ENCODE data around the gene PTPRG.

Gene PTPRG

DNA sequence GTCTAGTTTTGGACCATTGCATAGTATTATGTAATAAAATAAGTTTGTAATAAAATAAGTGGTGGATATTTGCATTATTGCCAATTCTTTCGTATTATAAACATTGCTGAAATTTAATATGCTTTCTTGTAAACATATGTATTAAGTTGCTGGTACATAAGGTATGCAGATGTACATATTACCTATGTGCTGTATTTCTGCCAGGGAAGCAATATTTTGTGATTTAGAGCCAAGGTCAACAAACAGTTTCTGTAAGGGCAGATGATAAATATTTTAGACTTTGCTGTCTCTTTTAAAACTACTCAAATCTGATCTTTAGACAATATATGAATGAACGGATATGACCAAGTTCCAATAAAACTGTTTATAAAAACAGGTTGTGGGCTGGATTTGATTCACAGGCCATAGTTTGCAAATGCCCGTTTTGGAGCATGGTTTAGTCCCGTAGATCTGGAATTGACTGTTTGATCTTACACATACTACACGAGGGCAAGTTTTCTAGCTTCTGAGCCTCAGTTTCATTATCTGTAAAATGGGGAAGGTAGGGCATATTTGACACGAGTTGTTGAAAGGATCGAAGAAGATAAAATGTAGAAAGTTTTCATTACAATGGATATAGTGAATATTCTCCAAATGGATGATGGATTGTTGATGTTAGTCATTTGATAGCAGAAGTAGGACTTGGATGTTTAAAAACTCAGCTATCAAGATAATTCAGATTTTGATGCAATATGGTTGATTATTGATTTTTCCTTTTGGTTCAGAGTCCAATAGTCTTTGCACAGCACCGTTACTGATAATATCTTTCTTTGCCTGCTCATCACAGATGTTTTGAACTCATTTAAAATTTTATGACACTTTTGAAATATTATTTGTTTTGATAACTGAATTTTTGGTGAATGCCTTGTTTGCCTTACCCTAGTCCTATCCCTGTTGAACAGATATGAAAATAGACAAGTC is 417.4 kb downstream of the PTPRG start:
- no peak for DNase-seq

DNA sequence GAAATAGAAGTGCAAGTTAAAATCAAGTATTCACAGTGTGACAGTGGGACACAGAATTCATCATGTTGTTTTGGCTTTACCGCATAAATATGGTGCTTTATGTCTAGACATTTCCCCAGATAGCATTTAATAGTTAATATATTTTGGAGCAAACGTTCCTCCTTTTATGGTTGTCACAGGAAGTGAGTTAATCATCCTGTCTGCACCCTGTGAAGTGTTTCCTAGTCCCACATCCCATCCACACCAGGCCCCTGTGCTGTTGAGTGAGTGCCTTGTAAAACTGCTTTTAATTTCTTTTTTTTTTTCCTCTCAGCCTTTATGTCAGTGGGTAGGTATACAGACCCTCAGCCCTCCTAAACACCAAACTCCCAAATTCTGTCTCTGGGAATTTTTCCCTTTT is 418.3 kb downstream of the PTPRG start:
- DNase-seq = no peak

- DNase-seq = no peak
Measured at GRCh38 chr3:61980041-61980440, 418.7 kb downstream of the PTPRG start.

DNA sequence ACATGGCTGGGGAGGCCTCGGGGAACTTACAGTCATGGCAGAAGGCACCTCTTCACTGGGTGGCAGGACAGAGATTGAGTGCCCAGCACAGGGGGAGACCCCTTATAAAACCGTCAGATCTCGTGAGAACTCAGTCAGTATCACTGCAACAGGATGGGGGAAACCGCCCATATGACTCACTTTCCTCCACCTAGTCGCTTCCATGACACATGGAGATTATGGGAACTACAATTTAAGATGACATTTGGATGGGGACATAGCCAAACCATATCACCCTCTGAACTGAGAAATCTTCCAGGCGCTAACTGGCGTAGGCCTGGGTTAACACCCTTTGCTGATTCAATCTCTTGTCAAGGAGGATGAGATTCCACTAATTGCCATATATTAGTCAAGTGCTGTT is 419.7 kb downstream of the PTPRG start:
- DNase-seq = no peak

GRCh38 chr3:61983479-61983878 is 422.1 kb downstream of the PTPRG start:
- DNase-seq = no peak

DNA sequence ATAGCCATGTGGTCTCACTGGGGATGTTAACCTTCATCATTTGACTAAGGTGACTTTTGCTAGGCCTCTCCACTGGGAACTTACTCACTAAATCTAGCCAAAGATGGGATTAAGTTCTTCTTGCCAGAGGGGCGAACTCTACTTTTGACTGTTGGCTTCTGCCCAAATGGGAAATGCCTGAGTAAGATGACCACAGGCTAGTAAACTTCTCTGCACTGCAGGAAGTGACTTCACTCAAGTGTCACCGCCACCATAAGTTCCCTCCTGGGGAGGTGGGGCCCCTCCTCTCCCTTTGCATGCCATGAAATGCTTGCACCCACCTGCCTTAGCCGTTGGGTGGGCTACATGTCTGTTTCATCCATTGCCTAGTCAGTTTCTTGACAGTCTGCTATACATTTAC is 423.6 kb downstream of the PTPRG start:
- DNase-seq = no peak

DNA sequence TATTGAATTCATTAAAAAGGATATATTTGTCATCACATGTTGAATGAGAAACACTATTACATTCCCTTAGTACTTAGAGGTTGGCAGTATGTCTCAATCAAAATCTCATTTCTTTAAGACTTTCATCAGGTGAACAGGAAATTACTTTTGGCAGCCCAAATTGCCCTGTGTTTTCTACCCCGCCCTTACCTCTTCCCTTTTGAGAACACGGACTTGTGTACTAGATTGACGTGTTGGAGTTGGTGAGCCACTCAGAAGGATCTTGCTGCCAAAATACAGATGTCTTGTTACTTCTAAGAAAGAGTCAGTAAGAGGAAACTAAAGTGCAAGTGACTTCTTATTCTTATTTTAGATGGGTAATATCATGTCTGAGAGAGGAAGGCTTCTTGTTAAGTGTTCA is 425.1 kb downstream of the PTPRG start:
- no peak for DNase-seq

DNA sequence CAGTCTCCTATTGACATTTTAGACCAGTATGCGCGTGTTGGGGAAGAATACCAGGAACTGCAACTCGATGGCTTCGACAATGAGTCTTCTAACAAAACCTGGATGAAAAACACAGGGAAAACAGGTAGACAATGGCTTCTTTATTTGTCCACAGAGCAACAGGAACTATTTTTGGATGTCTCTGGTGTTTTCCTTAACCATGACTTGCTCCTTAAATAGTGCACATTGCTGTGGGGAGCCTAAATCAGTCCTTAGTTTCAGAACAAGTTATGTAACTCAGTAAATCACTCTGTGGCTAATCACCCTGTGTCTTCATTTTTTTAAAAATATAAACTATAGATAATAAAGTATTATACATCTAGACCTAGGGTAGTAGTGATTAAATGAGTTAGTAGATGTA is 428.3 kb downstream of the PTPRG start:
- no peak for DNase-seq

- DNase-seq = no peak
Measured at GRCh38 chr3:61990327-61991027, 429.1 kb downstream of the PTPRG start.

- DNase-seq = no peak
Measured at GRCh38 chr3:61991706-61992105, 430.3 kb downstream of the PTPRG start.

DNA sequence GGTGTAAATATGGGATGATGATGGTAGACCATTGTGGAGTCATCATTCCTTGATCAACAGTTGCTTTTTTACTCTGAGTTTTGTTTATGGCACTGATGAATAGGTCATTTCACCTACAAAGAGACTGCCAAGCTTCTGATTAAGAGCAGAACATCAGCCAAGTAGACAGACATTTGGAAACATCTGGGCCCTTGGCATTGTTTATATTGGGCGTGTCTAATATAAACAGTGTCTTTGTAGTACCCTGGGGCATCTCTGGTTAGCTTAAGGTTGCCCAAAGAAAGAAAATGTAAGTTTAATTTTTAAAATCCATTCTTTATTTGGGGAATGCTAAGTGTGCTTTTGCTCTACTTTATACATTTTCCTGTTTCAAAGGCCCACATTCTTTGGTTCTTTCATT is 435.0 kb downstream of the PTPRG start:
- peak; percentile 55 for DNase-seq

GRCh38 chr3:61997101-61997500 is 435.7 kb downstream of the PTPRG start:
- DNase-seq = peak; percentile 1

- DNase-seq = no peak
Measured at GRCh38 chr3:62003835-62004234, 442.5 kb downstream of the PTPRG start.

DNA sequence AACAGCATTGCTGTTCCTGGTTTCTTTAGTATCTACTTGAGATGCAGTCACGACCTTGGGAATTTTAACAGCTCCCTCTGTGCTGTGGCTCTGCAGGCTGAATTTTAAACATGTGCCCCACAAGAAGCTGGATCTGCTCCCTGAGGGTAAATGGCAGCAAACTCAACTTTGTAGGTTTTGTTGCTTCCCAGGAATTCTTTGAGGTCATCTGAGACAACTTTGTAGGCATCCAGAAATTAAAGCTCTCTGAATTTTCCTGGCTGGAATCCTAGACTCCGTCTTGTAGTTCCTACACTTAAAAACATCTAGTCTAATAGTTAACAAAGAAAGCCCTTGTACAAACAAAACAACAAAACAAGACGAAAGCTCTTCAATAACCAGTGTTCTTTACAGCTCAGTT is 445.7 kb downstream of the PTPRG start:
- DNase-seq = no peak

- DNase-seq = no peak
Measured at GRCh38 chr3:62010989-62011388, 449.6 kb downstream of the PTPRG start.

GRCh38 chr3:62011666-62012065 is 450.3 kb downstream of the PTPRG start:
- no peak for DNase-seq

DNA sequence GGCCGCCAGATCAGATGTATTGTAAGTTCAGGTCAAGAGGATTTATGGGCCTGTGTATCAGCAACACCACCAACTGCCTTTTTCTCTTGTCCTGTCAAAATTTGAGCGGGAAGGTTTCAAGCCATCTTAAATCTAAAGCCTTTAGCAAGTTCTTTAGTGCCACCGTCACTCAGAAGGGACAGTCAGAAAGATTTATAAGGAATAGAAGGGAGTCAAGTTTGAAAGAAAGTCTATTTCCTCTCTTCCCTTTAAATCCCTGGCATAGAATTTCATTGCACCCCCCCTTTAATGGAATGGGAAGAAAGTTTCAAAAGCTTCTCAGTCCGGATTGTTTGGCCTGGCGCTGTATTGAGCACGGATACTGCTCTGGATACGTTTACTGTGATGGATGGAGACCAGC is 452.6 kb downstream of the PTPRG start:
- no peak for DNase-seq

- DNase-seq = no peak
Measured at GRCh38 chr3:62015111-62015510, 453.7 kb downstream of the PTPRG start.

GRCh38 chr3:62019906-62020305 is 458.5 kb downstream of the PTPRG start:
- no peak for DNase-seq

GRCh38 chr3:62020706-62021105 is 459.3 kb downstream of the PTPRG start:
- DNase-seq = no peak

- no peak for DNase-seq
Measured at GRCh38 chr3:62022312-62022711, 460.9 kb downstream of the PTPRG start.

DNA sequence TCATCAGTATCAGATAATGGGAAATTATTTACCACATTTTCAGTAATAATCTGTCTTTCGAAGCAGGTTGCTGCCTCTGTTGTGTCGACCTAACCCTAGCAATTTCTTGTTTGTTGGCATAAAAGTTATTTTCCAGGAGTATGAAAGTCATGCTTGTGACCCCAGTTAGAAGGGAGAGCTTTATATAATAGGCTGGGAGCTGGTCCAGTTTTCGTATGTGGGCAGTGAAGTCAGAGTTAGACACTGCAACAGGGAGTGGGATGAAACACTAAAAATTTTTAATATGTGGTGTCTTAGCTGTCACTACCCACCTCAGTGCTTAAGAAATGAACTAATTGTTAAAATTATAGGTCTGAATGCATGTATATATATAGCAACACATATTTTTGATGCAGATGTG is 463.5 kb downstream of the PTPRG start:
- no peak for DNase-seq

GRCh38 chr3:62025913-62026312 is 464.5 kb downstream of the PTPRG start:
- DNase-seq = no peak

- no peak for DNase-seq
Measured at GRCh38 chr3:62027241-62027640, 465.9 kb downstream of the PTPRG start.

Data from NCI-H69 (cell line).